ENCODE data around the gene RASSF4.

DNA sequence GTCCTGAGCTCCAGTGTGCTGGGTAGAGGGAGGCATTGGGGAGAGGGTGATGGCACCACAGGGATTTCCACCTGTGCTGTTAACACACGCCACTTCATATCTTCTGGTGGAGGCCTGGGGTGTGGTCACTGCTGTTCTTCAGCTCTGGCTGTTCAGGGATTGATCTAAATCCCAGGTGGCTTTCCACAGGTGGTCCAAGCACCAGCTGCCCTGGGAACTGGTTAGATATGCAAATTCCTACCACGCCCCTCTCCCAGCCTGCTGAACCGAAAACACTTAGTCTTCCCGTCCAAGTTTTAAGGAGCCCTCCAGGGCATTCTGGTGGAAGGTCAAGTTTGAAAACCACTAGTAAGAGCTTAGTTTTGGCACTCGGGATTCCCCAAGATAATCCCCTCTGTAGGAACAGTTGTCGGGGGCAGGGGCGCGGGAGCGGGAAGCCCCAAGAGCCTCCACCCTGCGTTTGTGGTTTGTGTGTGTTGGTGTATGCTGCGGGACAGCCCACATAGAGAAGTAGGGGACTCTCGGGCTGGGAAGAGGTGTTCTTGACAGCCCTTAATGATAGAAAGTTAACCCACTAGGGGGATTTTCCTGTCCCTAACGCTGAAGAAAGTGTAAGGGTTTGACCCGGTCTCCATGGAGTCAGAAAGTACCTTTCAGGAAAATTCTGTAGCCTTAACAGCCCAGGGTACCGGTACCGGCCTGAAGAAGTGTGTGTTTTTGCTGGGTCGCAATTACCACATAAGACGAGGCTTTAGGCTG is 13.9 kb downstream of the RASSF4 start:
- TF ChIP-seq CTCF (IDR thresholded peaks at IDR 0.05) (no peak), POLR2A (IDR thresholded peaks at IDR 0.05) (no peak)
